GM13976 (cell line): ENCODE results near the gene PARD3.

Experiments
- DNase-seq: peaks from one replicate; pipeline ENCODE4 v3.0.0; 2012; ENCODE audit warnings: low spot score
- CTCF ChIP-seq: IDR thresholded peaks from 2 replicates; pipeline ENCODE4 v1.5.1; 2012; ENCODE audit warnings: borderline replicate concordance, mild to moderate bottlenecking; ENCODE audit not compliant: insufficient read depth; ENCODE audit errors: extremely low read depth, missing control alignments, control extremely low read depth
- in situ Hi-C: fragments of 300-500 bp; cut with MboI; formaldehyde crosslinking; loops from one replicate; pipeline ENCODE4 v1.12.0; 2022; ENCODE audit warnings: low sequenced_read_pairs, mixed read lengths, inconsistent platforms; ENCODE audit not compliant: unreplicated experiment

PARD3 gene

GRCh38 chr10:34236931-34237330 is 578.2 kb downstream of the PARD3 start:
- DNase-seq: no peak
- in situ Hi-C loops: no loop called here
- no peak for TF ChIP-seq CTCF

GRCh38 chr10:34235164-34235832 is 579.8 kb downstream of the PARD3 start:
- TF ChIP-seq CTCF: no peak
- no peak for DNase-seq
- in situ Hi-C loops: no loop called here

GRCh38 chr10:34232481-34232880 is 582.6 kb downstream of the PARD3 start:
- TF ChIP-seq CTCF: no peak
- in situ Hi-C loops: no loop called here
- DNase-seq: no peak

GRCh38 chr10:34231441-34232180 is 583.5 kb downstream of the PARD3 start:
- in situ Hi-C loops: no loop called here
- DNase-seq: no peak
- no peak for TF ChIP-seq CTCF

GRCh38 chr10:34229917-34230316 is 585.2 kb downstream of the PARD3 start:
- TF ChIP-seq CTCF: no peak
- in situ Hi-C loops: no loop called here
- DNase-seq: no peak

GRCh38 chr10:34228066-34228465 is 587.0 kb downstream of the PARD3 start:
- TF ChIP-seq CTCF: no peak
- no peak for DNase-seq
- in situ Hi-C loops: no loop called here
